Neural progenitor cell (in vitro differentiated cells): ENCODE measurements around the gene DCX.

Source experiments
- CTCF ChIP-seq: fragments of 200-600 bp; sonication (generic); IDR thresholded peaks from 2 replicates; pipeline ENCODE4 v1.5.1; 2017; ENCODE audit warnings: antibody characterized with exemption, mild to moderate bottlenecking
- EZH2phosphoT487 ChIP-seq: fragments of 200-600 bp; sonication (generic); IDR thresholded peaks from 2 replicates; pipeline ENCODE4 v1.6.1; 2017; ENCODE audit warnings: antibody characterized with exemption

DNA sequence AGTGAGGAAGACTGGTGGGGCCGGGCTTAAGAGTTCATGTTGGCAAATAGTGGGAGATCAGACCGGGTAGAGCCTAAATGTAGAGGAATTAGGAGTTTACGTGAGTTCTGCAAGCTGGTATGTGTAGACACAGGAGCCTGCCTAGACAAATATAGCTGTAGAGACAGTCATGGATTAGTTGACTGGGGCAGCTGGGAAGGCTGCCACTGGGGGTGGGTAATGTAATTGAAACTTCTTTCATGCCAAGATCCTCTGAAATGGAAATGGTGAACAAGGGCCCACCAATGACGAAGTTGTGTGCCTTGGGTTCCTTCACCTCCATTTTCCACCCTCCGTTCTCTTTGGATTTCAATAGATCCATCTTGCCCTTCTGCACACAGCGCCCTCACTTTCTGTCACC is 129.9 kb downstream of the DCX start:
- TF ChIP-seq EZH2phosphoT487 (no peak), CTCF (no peak)
